ENCODE measurements around the gene KCTD13.

DNA sequence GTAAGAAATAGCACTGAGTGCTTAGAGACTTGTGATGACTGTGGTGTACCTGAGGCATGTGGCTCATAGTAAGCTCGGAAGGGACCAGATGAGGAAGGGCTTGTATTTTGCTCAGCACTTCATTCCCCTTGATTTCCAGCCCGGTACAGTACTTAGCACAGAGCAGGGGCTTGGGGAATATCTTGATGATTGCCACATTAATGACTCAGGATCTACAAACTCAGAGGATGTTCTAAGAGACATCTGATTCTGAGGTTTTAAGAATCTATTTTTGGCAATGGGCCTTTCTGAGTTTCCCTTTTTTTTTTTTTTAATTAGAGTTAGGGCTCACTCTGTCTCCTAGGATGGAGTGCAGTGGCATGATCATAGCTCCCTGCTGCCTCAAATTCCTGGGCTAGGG is 16.6 kb downstream of the KCTD13 start:
- TF ChIP-seq, protein P1, sequence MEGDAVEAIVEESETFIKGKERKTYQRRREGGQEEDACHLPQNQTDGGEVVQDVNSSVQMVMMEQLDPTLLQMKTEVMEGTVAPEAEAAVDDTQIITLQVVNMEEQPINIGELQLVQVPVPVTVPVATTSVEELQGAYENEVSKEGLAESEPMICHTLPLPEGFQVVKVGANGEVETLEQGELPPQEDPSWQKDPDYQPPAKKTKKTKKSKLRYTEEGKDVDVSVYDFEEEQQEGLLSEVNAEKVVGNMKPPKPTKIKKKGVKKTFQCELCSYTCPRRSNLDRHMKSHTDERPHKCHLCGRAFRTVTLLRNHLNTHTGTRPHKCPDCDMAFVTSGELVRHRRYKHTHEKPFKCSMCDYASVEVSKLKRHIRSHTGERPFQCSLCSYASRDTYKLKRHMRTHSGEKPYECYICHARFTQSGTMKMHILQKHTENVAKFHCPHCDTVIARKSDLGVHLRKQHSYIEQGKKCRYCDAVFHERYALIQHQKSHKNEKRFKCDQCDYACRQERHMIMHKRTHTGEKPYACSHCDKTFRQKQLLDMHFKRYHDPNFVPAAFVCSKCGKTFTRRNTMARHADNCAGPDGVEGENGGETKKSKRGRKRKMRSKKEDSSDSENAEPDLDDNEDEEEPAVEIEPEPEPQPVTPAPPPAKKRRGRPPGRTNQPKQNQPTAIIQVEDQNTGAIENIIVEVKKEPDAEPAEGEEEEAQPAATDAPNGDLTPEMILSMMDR (IDR thresholded peaks at IDR 0.05), result no peak
- no peak for TF ChIP-seq POLR2AphosphoS5 (IDR thresholded peaks at IDR 0.05)
